CD4-positive, alpha-beta T cell treated with Interleukin-10 for 1 hour (primary cell): Measurements from ENCODE around the gene WFDC10A.
"Not testable (repeated sequence)": the region's sequence is repeated elsewhere in the genome, so short reads cannot be mapped to it uniquely, and the experiment has no call there.

Experiments used
- DNase-seq: peaks from one replicate; pipeline ENCODE4 v3.0.0-alpha.2; 2020

Gene WFDC10A

GRCh38 chr20:45649312-45649863, 19.8 kb downstream of the WFDC10A start:
- no peak for DNase-seq

- not testable (repeated sequence) for DNase-seq
These were observed 22.2 kb downstream of the WFDC10A start for GRCh38 chr20:45651726-45652125.

- DNase-seq, result not testable (repeated sequence)
These were observed 27.5 kb downstream of the WFDC10A start for GRCh38 chr20:45657038-45657437.

- no peak for DNase-seq
These were observed 40.6 kb downstream of the WFDC10A start, which contains the start of gene WFDC11 for GRCh38 chr20:45670139-45670538. Gene WFDC11, minus strand, starts transcription at chr20:45670239. Its CDS starts 19,639 bp downstream, at chr20:45650600.

- no peak for DNase-seq
These were observed 43.2 kb downstream of the WFDC10A start for GRCh38 chr20:45672765-45673164.

GRCh38 chr20:45679650-45680049, 50.1 kb downstream of the WFDC10A start:
- no peak for DNase-seq
